ENCODE data around the gene ACTL9. TPM values are rescaled to one million over a fixed set of nuclear protein-coding genes. Genes with fewer than 3 reads are reported as not detected.

The ACTL9 gene
- total and polyA plus RNA-seq, 10 of the 15 experiments (the other 5 are each of a cell fraction or from before 2014, with no cell fraction given), result not detected

GRCh38 chr19:8695911-8696310, 2.7 kb downstream of the ACTL9 start:
- intact Hi-C loops (cut with micrococcal nuclease; ENCODE audit: unreplicated experiment), result no loop called here
- H3K79me2 ChIP-seq (ENCODE audit: control insufficient read depth, insufficient read depth, low read length), result no peaks in the 10 kb centered on the region
- FAIRE-seq, result no peak
- no peak overlapping the region for H3K27ac ChIP-seq (ENCODE audit: control insufficient read depth, insufficient read depth)
- ATAC-seq, result no peak
- H3K9ac ChIP-seq (ENCODE audit: control insufficient read depth, insufficient read depth, low read length), result no peak overlapping the region
- RAD21 ChIA-PET (ENCODE audit: unreplicated experiment), result no interaction called here
- CTCF ChIA-PET, result no interaction called here
- no peak for DNase-seq (ENCODE audit: low read depth, low spot score)
- H3K27me3 ChIP-seq (replicated peaks in 1 of 2; ENCODE audit: control insufficient read depth in 2 of 2, insufficient read depth in 2 of 2, low read length in 1 of 2), result no peaks in the 10 kb centered on the region
- no peak overlapping the region for H3K4me2 ChIP-seq (ENCODE audit: control insufficient read depth, insufficient read depth)
- H4K20me1 ChIP-seq (ENCODE audit: control insufficient read depth, insufficient read depth), result no peaks in the 10 kb centered on the region
- no peak overlapping the region for H3K4me3 ChIP-seq
- SMC1A ChIA-PET (ENCODE audit: uncharacterized antibody, unreplicated experiment), result no interaction called here
- no peaks in the 10 kb centered on the region for H3K4me1 ChIP-seq (ENCODE audit: control insufficient read depth, insufficient read depth, low read length)
- H3K9me3 ChIP-seq (replicated peaks; ENCODE audit: control insufficient read depth, insufficient read depth, low read length), result no peaks in the 10 kb centered on the region; the same call in 2 of the 3 replicates
- WGBS (ENCODE audit: insufficient coverage, insufficient replicate concordance, low lambda C conversion rate, missing lambda C conversion rate), result 24% methylated on average over 6 of the region's 6 CpGs
- POLR2A ChIA-PET, result no interaction called here
- no peak overlapping the region for H2AFZ ChIP-seq (ENCODE audit: control insufficient read depth, low read depth, low read length)
- no peaks in the 10 kb centered on the region for H3K36me3 ChIP-seq (ENCODE audit: control insufficient read depth in 2 of 2, insufficient read depth in 2 of 2, low read length in 1 of 2)
- BruUV-seq (replicated peaks), result no TSS peak
- in situ Hi-C loops (cut with MboI), result no loop called here
- TF ChIP-seq IKZF2 (IDR thresholded peaks at IDR 0.05), result no peak
- no peak for TF ChIP-seq SMAD5 (IDR thresholded peaks at IDR 0.05; ENCODE audit: low read depth)
- no peak for TF ChIP-seq POLR2AphosphoS2 (IDR thresholded peaks at IDR 0.05; ENCODE audit: low read depth, low read length)
- TF ChIP-seq ZBTB4 (CRISPR knock-in tag; IDR thresholded peaks at IDR 0.05), result no peak
- no peak for TF ChIP-seq ZSCAN29 (IDR thresholded peaks at IDR 0.05)
- no peak for TF ChIP-seq ATF3 (IDR thresholded peaks at IDR 0.05; ENCODE audit: borderline replicate concordance, extremely low read depth, low read depth, low read length)
- no peak for TF ChIP-seq CHD1 (IDR thresholded peaks at IDR 0.05; ENCODE audit: low read depth, low read length)
- TF ChIP-seq TCF7 (IDR thresholded peaks at IDR 0.05; ENCODE audit: borderline replicate concordance), result no peak
- TF ChIP-seq ZNF274 (IDR thresholded peaks at IDR 0.05; ENCODE audit: insufficient read depth, insufficient read length), result no peak
- TF ChIP-seq NFYA (IDR thresholded peaks at IDR 0.05; ENCODE audit: borderline replicate concordance, low read depth, low read length), result no peak
- no peak for TF ChIP-seq MXI1 (IDR thresholded peaks at IDR 0.05; ENCODE audit: low read depth, low read length)
- TF ChIP-seq IKZF1 (conservative IDR thresholded peaks at IDR 0.05), result no peak
- TF ChIP-seq ZNF622 (IDR thresholded peaks at IDR 0.05), result no peak
- no peak for TF ChIP-seq FOXK2 (IDR thresholded peaks at IDR 0.05)
- TF ChIP-seq JUNB (IDR thresholded peaks at IDR 0.05), result no peak
- no peak for TF ChIP-seq CEBPZ (IDR thresholded peaks at IDR 0.05; ENCODE audit: low read depth, low read length)
- no peak for TF ChIP-seq KLF5 (IDR thresholded peaks at IDR 0.05; ENCODE audit: partially characterized antibody)
- no peak for TF ChIP-seq PML (IDR thresholded peaks at IDR 0.05; ENCODE audit: low read length)

Data from GM12878 (cell line).